Tibial nerve (tissue), 4 donors: ENCODE results near the gene ITIH3. TPM values are rescaled to one million over a fixed set of nuclear protein-coding genes. Genes with fewer than 3 reads are reported as not detected.

Experiments used
- DNase-seq, 2 donors: peaks; one replicate each; pipeline ENCODE4 v3.0.0-alpha.2; 2019; ENCODE audit warnings: low spot score in 2 of 2
- H3K27ac ChIP-seq, 4 donors: fragments of 200-600 bp; sonication (generic) in 3 of 4; one replicate each; pipeline ENCODE4 v1.5.1; 2017 to 2019; ENCODE audit warnings: mild to moderate bottlenecking in 1 of 4
- H3K27me3 ChIP-seq, 2 donors: fragments of 200-600 bp; sonication (generic) in 1 of 2; one replicate each; pipeline versions ENCODE4 v1.5.1 to v1.6.0; 2017 to 2019
- H3K36me3 ChIP-seq, 3 donors: fragments of 200-600 bp; sonication (generic); one replicate each; pipeline ENCODE4 v1.5.1; 2018 to 2019
- H3K4me1 ChIP-seq, 4 donors: fragments of 200-600 bp; sonication (generic) in 3 of 4; one replicate each; pipeline ENCODE4 v1.5.1; 2017 to 2019
- H3K4me3 ChIP-seq, 4 donors: fragments of 200-600 bp; sonication (generic) in 3 of 4; one replicate each; pipeline ENCODE4 v1.5.1; 2017 to 2019; ENCODE audit warnings: mild to moderate bottlenecking in 1 of 4, moderate library complexity in 1 of 4
- H3K9me3 ChIP-seq, 4 donors: fragments of 200-600 bp; sonication (generic) in 3 of 4; one replicate each; pipeline ENCODE4 v1.5.1; 2017 to 2019
- EP300 ChIP-seq, 2 donors: sonication (generic); formaldehyde crosslinking; IDR thresholded peaks; one replicate each; pipeline ENCODE4 v1.6.1; 2017; ENCODE audit warnings: antibody characterized with exemption in 2 of 2, mild to moderate bottlenecking in 1 of 2
- POLR2A ChIP-seq, 2 donors: fragments of 450-650 bp; IDR thresholded peaks; one replicate each; pipeline ENCODE4 v1.6.1; 2017; ENCODE audit warnings: antibody characterized with exemption in 2 of 2, mild to moderate bottlenecking in 2 of 2, moderate library complexity in 2 of 2
- WGBS, 2 donors: methylation state at CpG; one replicate each; pipeline ENCODE4 v1.1.5; 2018; 5-methylcytosine and 5-hydroxymethylcytosine counted together
- total RNA-seq, 4 donors: library from RNA; depleted of rRNA; stranded (reverse); fragments of >200 nt; gene quantifications; one replicate each; pipeline ENCODE4 v1.1.0, GENCODE V29; 2016
- TF ChIP-seq, protein P1 (sequence below), 5 experiments: fragments of 200-600 bp in 3 of 5; fragments of 450-650 bp in 2 of 5; sonication (generic) in 3 of 5; IDR thresholded peaks; one replicate each; pipeline ENCODE4 v1.5.1; 2016 to 2019; ENCODE audit warnings: antibody characterized with exemption in 5 of 5, mild to moderate bottlenecking in 3 of 5, moderate library complexity in 2 of 5

The ITIH3 gene
- total RNA-seq, 4 donors from 2014 or later = 9.4 to 29.6 (median 20.1) TPM

DNA sequence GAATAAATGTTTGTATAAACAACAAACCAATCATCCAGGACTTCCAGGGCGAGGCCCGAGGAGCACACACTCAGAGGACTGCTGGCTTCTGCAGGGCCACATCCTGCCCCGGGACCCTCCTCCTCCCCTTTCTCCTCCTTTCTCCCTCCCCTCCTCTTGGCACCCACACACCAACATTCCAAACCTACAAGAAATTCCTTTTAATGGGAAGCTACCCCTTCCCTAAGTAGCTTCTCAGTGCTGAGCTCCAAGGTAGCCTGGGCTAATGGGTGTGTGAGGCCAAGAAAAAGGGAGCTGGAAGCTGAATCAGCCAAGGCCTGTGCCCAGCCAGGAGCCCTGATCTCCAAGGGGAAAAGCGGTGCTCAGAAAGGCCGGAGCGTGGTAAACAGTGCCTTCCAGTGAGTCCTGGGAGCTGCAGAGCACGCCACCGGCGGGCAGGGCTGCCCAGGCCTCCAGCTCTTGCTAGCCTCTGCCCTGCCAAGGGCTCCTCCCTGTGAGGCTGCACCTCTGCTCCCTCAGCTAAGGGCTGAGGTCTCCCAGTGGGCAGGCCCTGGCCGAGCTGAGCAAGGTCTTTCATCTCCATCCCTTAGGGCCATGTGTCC lies 3.9 kb downstream of the ITIH3 start:
- Histone ChIP-seq H3K9me3 (no peaks in the 10 kb centered on the region), H3K4me1 (peaks cover 0 to 23% (median 10%) of the 10 kb centered on the region in 4 donors), H3K27ac (peak overlapping the region in 2 of 4 donors; percentile 59 to 72), H3K36me3 (peaks cover 0 to 5% (median 0%) of the 10 kb centered on the region in 3 donors), H3K4me3 (no peak overlapping the region), H3K27me3 (no peaks in the 10 kb centered on the region)
- TF ChIP-seq POLR2A (IDR thresholded peaks at IDR 0.05) = no peak
- TF ChIP-seq EP300 (IDR thresholded peaks at IDR 0.05) = no peak
- TF ChIP-seq, protein P1, sequence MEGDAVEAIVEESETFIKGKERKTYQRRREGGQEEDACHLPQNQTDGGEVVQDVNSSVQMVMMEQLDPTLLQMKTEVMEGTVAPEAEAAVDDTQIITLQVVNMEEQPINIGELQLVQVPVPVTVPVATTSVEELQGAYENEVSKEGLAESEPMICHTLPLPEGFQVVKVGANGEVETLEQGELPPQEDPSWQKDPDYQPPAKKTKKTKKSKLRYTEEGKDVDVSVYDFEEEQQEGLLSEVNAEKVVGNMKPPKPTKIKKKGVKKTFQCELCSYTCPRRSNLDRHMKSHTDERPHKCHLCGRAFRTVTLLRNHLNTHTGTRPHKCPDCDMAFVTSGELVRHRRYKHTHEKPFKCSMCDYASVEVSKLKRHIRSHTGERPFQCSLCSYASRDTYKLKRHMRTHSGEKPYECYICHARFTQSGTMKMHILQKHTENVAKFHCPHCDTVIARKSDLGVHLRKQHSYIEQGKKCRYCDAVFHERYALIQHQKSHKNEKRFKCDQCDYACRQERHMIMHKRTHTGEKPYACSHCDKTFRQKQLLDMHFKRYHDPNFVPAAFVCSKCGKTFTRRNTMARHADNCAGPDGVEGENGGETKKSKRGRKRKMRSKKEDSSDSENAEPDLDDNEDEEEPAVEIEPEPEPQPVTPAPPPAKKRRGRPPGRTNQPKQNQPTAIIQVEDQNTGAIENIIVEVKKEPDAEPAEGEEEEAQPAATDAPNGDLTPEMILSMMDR (IDR thresholded peaks at IDR 0.05) = no peak
- 52 to 59% methylated on average over 9 to 10 of the region's 10 CpGs for WGBS, 2 donors
- DNase-seq = no peak

DNA sequence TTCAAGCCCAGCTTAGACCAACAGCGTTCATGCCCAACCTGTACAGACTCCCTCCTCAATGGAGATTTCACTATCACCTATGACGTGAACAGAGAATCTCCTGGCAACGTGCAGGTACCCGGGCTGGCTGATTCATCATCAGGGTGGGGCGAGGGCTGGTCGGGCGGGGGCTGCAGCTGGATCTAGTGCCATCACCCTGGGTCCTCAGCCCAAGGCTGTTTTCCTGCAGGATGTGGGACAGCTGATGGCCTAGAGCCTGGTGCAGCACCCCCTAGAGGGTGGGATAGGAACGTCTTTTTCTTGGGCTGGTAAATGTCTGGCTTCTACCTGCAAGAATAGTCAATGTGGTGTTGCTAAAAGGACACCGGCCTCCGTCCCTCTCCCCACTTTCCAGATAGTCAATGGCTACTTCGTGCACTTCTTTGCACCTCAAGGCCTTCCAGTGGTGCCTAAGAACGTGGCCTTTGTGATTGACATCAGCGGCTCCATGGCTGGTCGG lies 4.4 kb downstream of the ITIH3 start:
- Histone ChIP-seq H3K4me3 (no peak overlapping the region), H3K27me3 (no peaks in the 10 kb centered on the region), H3K27ac (peak overlapping the region in 2 of 4 donors; percentile 59 to 72), H3K36me3 (peaks cover 0 to 5% (median 0%) of the 10 kb centered on the region in 3 donors), H3K4me1 (peaks cover 0 to 19% (median 8%) of the 10 kb centered on the region in 4 donors), H3K9me3 (no peaks in the 10 kb centered on the region)
- DNase-seq = no peak
- no peak for TF ChIP-seq EP300 (IDR thresholded peaks at IDR 0.05)
- TF ChIP-seq, protein P1 (IDR thresholded peaks at IDR 0.05) = peak in 3 of 5 experiments; percentile 11 to 22 (median 21)
- WGBS, 2 donors = 59 to 66% methylated on average over 13 to 14 of the region's 14 CpGs

DNA sequence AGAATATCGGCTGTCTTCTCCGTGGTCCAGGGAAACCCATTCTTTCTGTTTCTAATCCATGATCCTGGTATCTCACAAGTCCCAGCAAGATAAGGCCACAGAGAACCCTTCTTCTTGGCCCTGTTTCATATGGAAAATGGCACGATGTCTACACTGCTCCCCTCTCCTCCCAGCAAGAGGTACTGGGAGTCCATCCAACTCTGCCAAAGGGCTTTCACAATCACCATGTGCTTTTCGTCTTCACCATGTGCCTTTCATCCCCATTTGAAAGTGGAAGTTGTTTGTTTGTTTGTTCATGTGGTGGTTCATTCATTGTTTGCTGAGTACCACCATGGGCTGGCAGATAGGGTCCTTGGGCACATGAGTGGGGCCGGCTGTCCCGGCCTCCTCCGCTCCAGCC lies 5.5 kb downstream of the ITIH3 start:
- Histone ChIP-seq H3K4me1 (peaks cover 0 to 8% (median 2%) of the 10 kb centered on the region in 4 donors), H3K4me3 (no peak overlapping the region), H3K27me3 (no peaks in the 10 kb centered on the region), H3K36me3 (peaks cover 0 to 5% (median 0%) of the 10 kb centered on the region in 3 donors), H3K27ac (no peak overlapping the region), H3K9me3 (no peaks in the 10 kb centered on the region)
- TF ChIP-seq, protein P1 (IDR thresholded peaks at IDR 0.05) = no peak
- TF ChIP-seq EP300 (IDR thresholded peaks at IDR 0.05) (no peak), POLR2A (IDR thresholded peaks at IDR 0.05) (no peak)
- WGBS, 2 donors = 82 to 91% methylated on average over 7 of the region's 7 CpGs
- no peak for DNase-seq

DNA sequence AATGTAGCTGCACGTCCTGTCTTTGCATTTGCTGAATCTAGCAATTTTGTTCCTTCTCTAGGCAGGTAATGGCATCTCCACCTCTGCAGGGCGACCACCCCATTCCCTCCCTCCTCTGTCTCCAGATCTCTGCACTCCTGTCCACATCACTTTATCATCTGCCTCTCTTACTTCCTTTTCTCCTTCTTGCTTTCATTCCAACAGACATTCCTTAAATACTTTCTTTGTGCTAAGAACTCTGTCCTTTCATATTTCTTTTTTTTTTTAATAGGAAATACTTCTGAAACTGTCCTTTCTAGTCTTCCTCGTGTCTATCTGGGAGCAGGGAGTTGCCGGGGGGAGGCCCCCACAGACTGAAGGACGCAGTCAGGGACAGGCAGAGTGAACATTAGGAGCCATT lies 7.2 kb downstream of the ITIH3 start:
- no peaks in the 10 kb centered on the region for H3K9me3 ChIP-seq
- peaks cover 0 to 5% (median 0%) of the 10 kb centered on the region in 3 donors for H3K36me3 ChIP-seq
- DNase-seq = no peak
- no peaks in the 10 kb centered on the region for H3K4me1 ChIP-seq
- no peak overlapping the region for H3K27ac ChIP-seq
- TF ChIP-seq POLR2A (IDR thresholded peaks at IDR 0.05) (no peak), EP300 (IDR thresholded peaks at IDR 0.05) (no peak)
- TF ChIP-seq, protein P1 (IDR thresholded peaks at IDR 0.05) = no peak
- no peak overlapping the region for H3K4me3 ChIP-seq
- no peaks in the 10 kb centered on the region for H3K27me3 ChIP-seq
- WGBS, 2 donors = 46 to 49% methylated on average over 5 of the region's 5 CpGs

DNA sequence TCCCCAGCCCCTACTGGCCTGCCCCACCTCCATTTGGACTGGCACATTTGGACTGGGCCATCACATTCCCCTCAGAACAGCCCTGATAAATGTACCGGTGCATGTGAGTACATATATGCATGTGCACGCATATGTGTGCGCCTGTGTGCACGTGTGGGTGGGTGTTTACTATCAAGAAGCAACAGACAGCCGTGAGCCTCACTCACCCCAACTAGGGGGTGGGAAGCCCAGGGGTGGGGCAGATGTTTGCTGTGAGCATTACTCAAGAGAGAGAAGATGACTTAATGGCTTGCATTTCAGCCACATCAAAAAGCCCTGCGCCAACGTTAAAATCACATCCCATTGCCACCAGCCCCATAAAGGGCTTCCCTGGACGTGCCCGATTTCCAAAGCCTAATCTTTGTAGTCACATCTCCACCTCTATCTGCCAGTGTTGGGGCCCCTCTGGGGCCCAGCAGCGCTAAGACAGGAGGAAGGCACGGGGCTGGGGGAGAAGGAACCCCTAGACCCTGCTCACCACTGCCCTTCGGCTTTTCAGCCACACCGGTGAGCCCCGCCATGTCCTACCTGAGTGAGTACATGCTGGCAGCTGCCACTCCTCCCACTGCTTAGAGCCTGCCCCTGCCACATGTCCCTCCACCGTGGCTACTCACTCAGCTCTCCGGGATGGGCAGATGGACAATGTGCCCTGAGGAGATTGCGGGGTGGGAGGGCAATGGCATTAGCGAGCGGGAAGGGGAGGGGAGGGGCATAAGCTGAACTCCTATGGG lies 10.9 kb downstream of the ITIH3 start:
- TF ChIP-seq POLR2A (IDR thresholded peaks at IDR 0.05) = no peak
- TF ChIP-seq, protein P1 (IDR thresholded peaks at IDR 0.05) = no peak
- no peak for TF ChIP-seq EP300 (IDR thresholded peaks at IDR 0.05)
- H3K27ac ChIP-seq = no peak overlapping the region
- DNase-seq = no peak
- no peaks in the 10 kb centered on the region for H3K9me3 ChIP-seq
- no peaks in the 10 kb centered on the region for H3K4me1 ChIP-seq
- no peak overlapping the region for H3K4me3 ChIP-seq
- WGBS, 2 donors = 74 to 76% methylated on average over 17 to 19 of the region's 19 CpGs
- peaks cover 0 to 5% (median 0%) of the 10 kb centered on the region in 3 donors for H3K36me3 ChIP-seq
- H3K27me3 ChIP-seq = no peaks in the 10 kb centered on the region
